ENCODE results near the gene EMILIN3. TPM values are rescaled to one million over a fixed set of nuclear protein-coding genes. Genes with fewer than 3 reads are reported as not detected.

Gene EMILIN3
- total RNA-seq, 2 experiments from 2014 or later, result not detected

DNA sequence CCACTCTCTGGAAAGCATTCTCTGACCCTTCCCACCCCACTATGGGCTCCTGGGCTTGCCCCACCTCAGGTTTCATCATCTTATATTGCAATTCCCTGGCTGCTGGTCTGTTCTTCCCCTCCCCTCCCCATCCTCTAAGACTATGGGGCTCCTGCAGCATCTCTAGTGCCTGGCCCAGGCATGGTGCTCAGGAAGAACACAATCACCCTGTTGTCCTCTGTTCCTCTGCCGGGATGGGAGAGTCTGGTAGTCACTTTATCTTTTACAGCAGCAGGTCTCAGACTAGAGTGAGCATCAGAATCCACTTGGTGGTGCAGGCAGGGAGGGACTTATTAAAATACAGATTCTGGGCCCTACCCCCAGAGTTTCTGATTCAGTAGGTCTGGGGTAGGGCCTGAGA lies 31.0 kb downstream of the EMILIN3 start:
- Histone ChIP-seq H3K9me2 (ENCODE audit: insufficient read depth, low read length) (no peaks in the 10 kb centered on the region), H3K4me2 (ENCODE audit: low read length) (no peak overlapping the region), H3K9me3 (ENCODE audit: low read length) (no peaks in the 10 kb centered on the region), H3K79me2 (ENCODE audit: insufficient read depth, low read depth, low read length) (no peaks in the 10 kb centered on the region), H3K36me3 (ENCODE audit: insufficient read depth, low read length) (no peaks in the 10 kb centered on the region), H3K4me3 (ENCODE audit: low read depth, low read length, poor library complexity, severe bottlenecking) (no peak overlapping the region), H3K4me1 (ENCODE audit: insufficient read depth, low read length, poor library complexity, severe bottlenecking) (peaks cover 16% of the 10 kb centered on the region), H4K20me1 (ENCODE audit: insufficient read depth, low read length) (no peaks in the 10 kb centered on the region), H2AFZ (ENCODE audit: low read length) (no peak overlapping the region), H3K27ac (ENCODE audit: low read depth, low read length, poor library complexity, severe bottlenecking) (no peak overlapping the region)
- intact Hi-C loops (cut with micrococcal nuclease; ENCODE audit: unreplicated experiment), result no loop called here
- CTCF ChIA-PET (ENCODE audit: unreplicated experiment), result no interaction called here
- POLR2A ChIA-PET, result no interaction called here
- DNase-seq (ENCODE audit: low spot score), result no peak
- no peak for TF ChIP-seq EZH2phosphoT487 (IDR thresholded peaks at IDR 0.05; ENCODE audit: borderline replicate concordance, low read depth, low read length)
- TF ChIP-seq, protein P1, sequence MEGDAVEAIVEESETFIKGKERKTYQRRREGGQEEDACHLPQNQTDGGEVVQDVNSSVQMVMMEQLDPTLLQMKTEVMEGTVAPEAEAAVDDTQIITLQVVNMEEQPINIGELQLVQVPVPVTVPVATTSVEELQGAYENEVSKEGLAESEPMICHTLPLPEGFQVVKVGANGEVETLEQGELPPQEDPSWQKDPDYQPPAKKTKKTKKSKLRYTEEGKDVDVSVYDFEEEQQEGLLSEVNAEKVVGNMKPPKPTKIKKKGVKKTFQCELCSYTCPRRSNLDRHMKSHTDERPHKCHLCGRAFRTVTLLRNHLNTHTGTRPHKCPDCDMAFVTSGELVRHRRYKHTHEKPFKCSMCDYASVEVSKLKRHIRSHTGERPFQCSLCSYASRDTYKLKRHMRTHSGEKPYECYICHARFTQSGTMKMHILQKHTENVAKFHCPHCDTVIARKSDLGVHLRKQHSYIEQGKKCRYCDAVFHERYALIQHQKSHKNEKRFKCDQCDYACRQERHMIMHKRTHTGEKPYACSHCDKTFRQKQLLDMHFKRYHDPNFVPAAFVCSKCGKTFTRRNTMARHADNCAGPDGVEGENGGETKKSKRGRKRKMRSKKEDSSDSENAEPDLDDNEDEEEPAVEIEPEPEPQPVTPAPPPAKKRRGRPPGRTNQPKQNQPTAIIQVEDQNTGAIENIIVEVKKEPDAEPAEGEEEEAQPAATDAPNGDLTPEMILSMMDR (conservative IDR thresholded peaks at IDR 0.05; ENCODE audit: low read length), result no peak
- no TSS peak for BruUV-seq (replicated peaks)

DNA sequence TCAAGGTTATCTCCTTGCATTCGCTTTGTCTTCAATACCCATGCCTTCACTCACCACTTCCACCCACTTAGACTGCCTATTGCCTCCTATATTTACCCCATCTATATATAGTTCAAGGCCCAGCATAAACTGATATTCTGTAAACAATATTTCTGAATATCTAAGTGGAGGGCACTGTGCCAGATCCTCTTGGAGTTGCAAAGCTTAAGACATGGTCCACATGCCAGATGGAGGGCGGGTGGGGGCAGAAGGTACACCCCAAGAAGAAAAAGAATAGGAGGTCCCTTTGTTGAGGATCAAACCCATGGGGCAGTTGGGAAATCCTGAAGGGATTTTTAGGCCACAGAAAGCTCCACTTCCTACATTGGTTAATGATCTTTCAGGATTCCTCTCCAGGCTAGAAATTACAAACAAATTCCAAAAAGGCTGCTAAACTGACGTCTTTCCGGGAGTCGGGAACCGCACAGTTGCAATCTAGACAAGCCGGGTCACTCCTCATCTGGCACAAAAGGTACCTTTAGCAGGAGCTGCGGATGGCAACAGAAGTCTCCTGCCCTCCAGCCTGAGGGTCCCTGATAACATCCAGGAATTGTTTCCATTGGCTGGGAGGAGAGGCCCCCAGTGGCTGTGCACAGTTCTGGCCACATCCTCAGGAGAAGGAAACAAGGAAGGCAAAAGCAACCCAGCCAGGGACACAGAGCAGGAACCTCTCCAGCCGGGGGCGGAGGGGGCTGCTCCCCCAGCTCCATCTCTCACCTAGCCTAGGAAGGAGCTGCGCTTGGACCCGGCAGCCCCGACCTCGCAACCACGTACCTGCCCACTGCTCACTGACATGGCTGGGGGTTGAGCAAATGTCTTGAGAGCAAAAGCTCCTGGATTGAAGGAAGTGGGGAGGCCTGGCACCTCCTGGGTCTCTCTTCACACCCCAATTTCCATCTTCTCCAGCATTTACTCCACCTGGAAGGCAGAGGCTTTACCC lies 31.9 kb downstream of the EMILIN3 start:
- ChIA-PET CTCF (ENCODE audit: unreplicated experiment) (no interaction called here), POLR2A (no interaction called here)
- Histone ChIP-seq H3K4me3 (ENCODE audit: low read depth, low read length, poor library complexity, severe bottlenecking) (no peak overlapping the region), H3K4me1 (ENCODE audit: insufficient read depth, low read length, poor library complexity, severe bottlenecking) (peaks cover 10% of the 10 kb centered on the region), H4K20me1 (ENCODE audit: insufficient read depth, low read length) (no peaks in the 10 kb centered on the region), H3K36me3 (ENCODE audit: insufficient read depth, low read length) (no peaks in the 10 kb centered on the region), H3K79me2 (ENCODE audit: insufficient read depth, low read depth, low read length) (no peaks in the 10 kb centered on the region), H2AFZ (ENCODE audit: low read length) (no peak overlapping the region), H3K27ac (ENCODE audit: low read depth, low read length, poor library complexity, severe bottlenecking) (no peak overlapping the region), H3K4me2 (ENCODE audit: low read length) (no peak overlapping the region), H3K9me3 (ENCODE audit: low read length) (no peaks in the 10 kb centered on the region), H3K9me2 (ENCODE audit: insufficient read depth, low read length) (no peaks in the 10 kb centered on the region)
- DNase-seq (ENCODE audit: low spot score), result no peak
- TF ChIP-seq EZH2phosphoT487 (IDR thresholded peaks at IDR 0.05; ENCODE audit: borderline replicate concordance, low read depth, low read length), result no peak
- TF ChIP-seq, protein P1 (conservative IDR thresholded peaks at IDR 0.05; ENCODE audit: low read length), result no peak
- intact Hi-C loops (cut with micrococcal nuclease; ENCODE audit: unreplicated experiment), result no loop called here
- BruUV-seq (replicated peaks), result no TSS peak

DNA sequence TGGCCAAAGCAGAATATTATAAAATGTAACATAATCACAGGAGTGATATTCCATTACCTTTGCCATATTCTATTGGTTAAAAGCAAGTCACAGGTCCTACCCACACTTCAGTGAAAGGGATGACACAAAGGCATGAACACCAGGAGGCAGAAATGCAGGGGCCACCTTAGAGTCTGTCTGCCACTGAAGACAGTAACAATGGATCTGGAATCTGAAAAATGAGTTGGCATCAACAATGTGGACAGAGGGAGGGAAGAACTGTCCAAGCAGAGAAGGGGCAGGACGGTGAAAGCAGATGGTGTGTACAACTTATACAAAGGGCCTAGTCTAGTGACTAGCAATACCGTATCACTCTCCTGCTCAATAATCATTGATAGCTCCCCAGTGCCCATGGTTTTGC lies 32.6 kb downstream of the EMILIN3 start:
- Histone ChIP-seq H4K20me1 (ENCODE audit: insufficient read depth, low read length) (no peaks in the 10 kb centered on the region), H3K36me3 (ENCODE audit: insufficient read depth, low read length) (no peaks in the 10 kb centered on the region), H3K79me2 (ENCODE audit: insufficient read depth, low read depth, low read length) (no peaks in the 10 kb centered on the region), H3K9me2 (ENCODE audit: insufficient read depth, low read length) (no peaks in the 10 kb centered on the region), H2AFZ (ENCODE audit: low read length) (no peak overlapping the region), H3K27ac (ENCODE audit: low read depth, low read length, poor library complexity, severe bottlenecking) (no peak overlapping the region), H3K4me3 (ENCODE audit: low read depth, low read length, poor library complexity, severe bottlenecking) (no peak overlapping the region), H3K9me3 (ENCODE audit: low read length) (no peaks in the 10 kb centered on the region), H3K4me2 (ENCODE audit: low read length) (no peak overlapping the region), H3K4me1 (ENCODE audit: insufficient read depth, low read length, poor library complexity, severe bottlenecking) (peaks cover 10% of the 10 kb centered on the region)
- BruUV-seq (replicated peaks), result no TSS peak
- intact Hi-C loops (cut with micrococcal nuclease; ENCODE audit: unreplicated experiment), result no loop called here
- DNase-seq (ENCODE audit: low spot score), result no peak
- ChIA-PET CTCF (ENCODE audit: unreplicated experiment) (no interaction called here), POLR2A (no interaction called here)
- TF ChIP-seq EZH2phosphoT487 (IDR thresholded peaks at IDR 0.05; ENCODE audit: borderline replicate concordance, low read depth, low read length), result no peak
